Measurements from ENCODE around the gene NXPH2. TPM values are rescaled to one million over a fixed set of nuclear protein-coding genes. Genes with fewer than 3 reads are reported as not detected.

NXPH2 gene
- total RNA-seq, 1 donor from 2014 or later = not detected

DNA sequence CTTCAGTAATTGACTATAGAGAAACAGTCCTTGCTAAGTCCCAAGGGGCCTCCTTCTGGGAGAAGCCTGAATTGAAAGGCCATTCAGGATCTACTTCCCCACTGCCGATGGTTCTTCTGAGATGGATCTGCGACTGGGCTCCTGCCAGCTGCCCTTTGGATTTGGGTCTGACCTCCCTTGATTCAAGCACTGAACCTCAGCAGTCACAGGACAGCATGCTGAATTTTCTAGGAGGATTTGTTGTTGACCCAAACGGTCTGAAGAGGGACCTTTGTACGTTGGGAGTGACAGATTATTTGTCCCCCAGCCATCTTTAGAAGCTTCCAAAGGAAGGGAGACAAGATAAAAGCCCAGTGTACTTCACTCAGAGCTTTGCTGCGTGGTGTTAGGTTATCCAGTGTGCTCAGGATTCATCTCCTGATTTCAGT lies 67.1 kb downstream of the NXPH2 start:
- Mint-ChIP-seq H3K36me3 (ENCODE audit: unreplicated experiment) (no peaks in the 10 kb centered on the region), H3K4me1 (ENCODE audit: unreplicated experiment) (peaks cover 3% of the 10 kb centered on the region), H3K4me3 (ENCODE audit: unreplicated experiment) (no peak overlapping the region), H3K9me3 (ENCODE audit: unreplicated experiment) (no peaks in the 10 kb centered on the region), H3K27me3 (ENCODE audit: unreplicated experiment) (peaks cover 6% of the 10 kb centered on the region), H3K27ac (ENCODE audit: unreplicated experiment) (no peak overlapping the region)
- TF ChIP-seq, protein P1, sequence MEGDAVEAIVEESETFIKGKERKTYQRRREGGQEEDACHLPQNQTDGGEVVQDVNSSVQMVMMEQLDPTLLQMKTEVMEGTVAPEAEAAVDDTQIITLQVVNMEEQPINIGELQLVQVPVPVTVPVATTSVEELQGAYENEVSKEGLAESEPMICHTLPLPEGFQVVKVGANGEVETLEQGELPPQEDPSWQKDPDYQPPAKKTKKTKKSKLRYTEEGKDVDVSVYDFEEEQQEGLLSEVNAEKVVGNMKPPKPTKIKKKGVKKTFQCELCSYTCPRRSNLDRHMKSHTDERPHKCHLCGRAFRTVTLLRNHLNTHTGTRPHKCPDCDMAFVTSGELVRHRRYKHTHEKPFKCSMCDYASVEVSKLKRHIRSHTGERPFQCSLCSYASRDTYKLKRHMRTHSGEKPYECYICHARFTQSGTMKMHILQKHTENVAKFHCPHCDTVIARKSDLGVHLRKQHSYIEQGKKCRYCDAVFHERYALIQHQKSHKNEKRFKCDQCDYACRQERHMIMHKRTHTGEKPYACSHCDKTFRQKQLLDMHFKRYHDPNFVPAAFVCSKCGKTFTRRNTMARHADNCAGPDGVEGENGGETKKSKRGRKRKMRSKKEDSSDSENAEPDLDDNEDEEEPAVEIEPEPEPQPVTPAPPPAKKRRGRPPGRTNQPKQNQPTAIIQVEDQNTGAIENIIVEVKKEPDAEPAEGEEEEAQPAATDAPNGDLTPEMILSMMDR (IDR thresholded peaks at IDR 0.05) = no peak
- DNase-seq (ENCODE audit: extremely low spot score, unreplicated experiment) = no peak

DNA sequence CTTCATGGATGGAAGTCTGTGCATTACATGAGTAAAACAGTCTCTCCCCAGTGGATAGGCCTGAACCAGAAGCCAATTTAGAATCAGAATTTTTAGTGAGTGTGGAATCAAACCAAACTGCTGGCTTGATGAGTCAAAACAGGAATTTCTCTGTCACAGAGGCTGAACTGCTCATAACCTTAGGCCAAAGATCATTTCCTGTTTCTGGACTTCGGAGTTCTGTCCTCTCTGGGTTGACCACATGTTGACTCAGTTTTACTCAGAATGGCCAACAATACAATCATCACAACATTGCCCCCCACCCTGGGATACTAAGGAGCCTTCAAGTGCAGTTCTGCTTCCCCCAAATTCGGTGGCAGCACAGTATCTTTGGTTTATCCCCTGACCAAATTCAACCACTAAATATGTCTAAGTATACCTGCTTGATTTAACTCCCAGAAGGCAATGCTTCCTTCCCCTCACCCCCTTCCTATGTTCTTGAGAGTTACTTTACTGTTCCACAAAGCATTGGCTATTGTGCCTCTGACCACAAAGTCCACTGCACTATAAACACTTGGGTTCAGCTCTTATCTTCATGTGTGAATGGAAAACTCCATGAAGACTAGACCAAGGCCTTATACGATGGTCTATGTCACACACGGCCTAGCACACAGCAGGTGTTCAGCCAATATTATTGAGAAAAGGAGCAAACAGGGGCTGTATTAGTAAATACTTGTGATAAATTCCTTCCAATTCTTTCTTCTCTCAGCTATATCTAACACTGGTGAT lies 67.8 kb downstream of the NXPH2 start:
- H3K27me3 Mint-ChIP-seq (ENCODE audit: unreplicated experiment) = peaks cover 1% of the 10 kb centered on the region
- TF ChIP-seq, protein P1 (IDR thresholded peaks at IDR 0.05) = no peak
- DNase-seq (ENCODE audit: extremely low spot score, unreplicated experiment) = no peak

DNA sequence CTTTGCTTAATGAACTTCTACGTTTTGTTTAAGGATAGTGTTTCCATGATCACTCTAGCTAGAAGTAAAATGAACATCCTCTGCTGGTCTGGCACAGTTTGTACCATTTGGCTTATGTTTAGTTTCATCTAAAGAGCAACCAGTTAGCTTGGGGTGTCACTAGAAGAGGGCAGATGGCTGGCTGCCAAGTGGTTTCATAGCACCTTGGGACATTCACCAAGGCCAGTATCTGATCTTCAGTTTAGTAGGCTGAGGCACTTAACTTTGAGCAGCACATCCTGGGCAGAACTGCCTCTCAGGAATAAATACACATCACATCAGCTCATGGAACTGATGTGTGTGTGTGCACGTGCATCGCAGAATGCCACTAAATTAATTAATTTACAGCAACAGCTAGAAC lies 68.4 kb downstream of the NXPH2 start:
- H3K9me3 Mint-ChIP-seq (ENCODE audit: unreplicated experiment) = no peaks in the 10 kb centered on the region
- peaks cover 4% of the 10 kb centered on the region for H3K4me1 Mint-ChIP-seq (ENCODE audit: unreplicated experiment)
- H3K36me3 Mint-ChIP-seq (ENCODE audit: unreplicated experiment) = no peaks in the 10 kb centered on the region
- no peak overlapping the region for H3K4me3 Mint-ChIP-seq (ENCODE audit: unreplicated experiment)
- DNase-seq (ENCODE audit: extremely low spot score, unreplicated experiment) = no peak
- no peaks in the 10 kb centered on the region for H3K27me3 Mint-ChIP-seq (ENCODE audit: unreplicated experiment)
- TF ChIP-seq, protein P1 (IDR thresholded peaks at IDR 0.05) = no peak
- H3K27ac Mint-ChIP-seq (ENCODE audit: unreplicated experiment) = no peak overlapping the region

More for the DNA sequence above, 67.8 kb downstream of the NXPH2 start:
- peaks cover 4% of the 10 kb centered on the region for H3K4me1 Mint-ChIP-seq (ENCODE audit: unreplicated experiment)
- no peaks in the 10 kb centered on the region for H3K36me3 Mint-ChIP-seq (ENCODE audit: unreplicated experiment)
- no peak overlapping the region for H3K27ac Mint-ChIP-seq (ENCODE audit: unreplicated experiment)
- no peaks in the 10 kb centered on the region for H3K9me3 Mint-ChIP-seq (ENCODE audit: unreplicated experiment)
- H3K4me3 Mint-ChIP-seq (ENCODE audit: unreplicated experiment) = no peak overlapping the region

DNA sequence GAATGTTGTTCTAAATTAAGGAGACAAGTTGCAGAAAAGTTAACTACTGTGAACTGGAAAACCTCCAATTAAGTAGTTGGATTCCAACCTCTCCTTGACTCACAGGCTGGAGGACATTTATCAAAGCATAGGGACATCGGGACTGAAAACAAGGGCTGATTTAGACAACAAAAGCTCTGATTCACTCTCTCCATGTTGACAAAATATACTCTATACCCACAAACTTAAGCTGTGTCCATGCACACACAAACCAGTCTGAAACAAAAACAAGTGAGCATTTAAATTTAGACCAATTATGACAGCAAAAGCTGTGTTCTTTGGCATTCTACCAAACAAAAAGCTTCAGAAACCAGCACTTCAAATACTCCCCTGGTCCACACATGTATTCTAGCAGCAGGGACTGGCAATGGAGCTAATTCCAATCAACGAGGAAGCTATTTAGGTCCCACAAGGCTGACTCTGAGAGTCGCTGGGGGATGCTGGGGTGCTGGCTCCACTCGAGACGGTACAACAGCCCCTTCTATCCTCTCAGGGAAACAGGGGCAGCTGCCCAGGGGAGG lies 71.4 kb downstream of the NXPH2 start:
- no peak for DNase-seq (ENCODE audit: extremely low spot score, unreplicated experiment)

More for the DNA sequence above, 71.4 kb downstream of the NXPH2 start:
- Mint-ChIP-seq H3K4me1 (ENCODE audit: unreplicated experiment) (peaks cover 4% of the 10 kb centered on the region), H3K4me3 (ENCODE audit: unreplicated experiment) (no peak overlapping the region), H3K9me3 (ENCODE audit: unreplicated experiment) (no peaks in the 10 kb centered on the region), H3K36me3 (ENCODE audit: unreplicated experiment) (no peaks in the 10 kb centered on the region), H3K27ac (ENCODE audit: unreplicated experiment) (no peak overlapping the region), H3K27me3 (ENCODE audit: unreplicated experiment) (no peaks in the 10 kb centered on the region)
- TF ChIP-seq, protein P1 (IDR thresholded peaks at IDR 0.05) = no peak
